DMS79 treated with DMSO at 0.1 percent for 48 hours (cell line): Measurements from ENCODE around the gene ELOVL5.
"Not testable (repeated sequence)": the region's sequence is repeated elsewhere in the genome, so short reads cannot be mapped to it uniquely, and the experiment has no call there.

Source experiments
- DNase-seq: peaks from one replicate; lab custom pipeline; 2025; lab: John Stamatoyannopoulos, UW

ELOVL5 gene

GRCh38 chr6:53304953-53305352 lies 43.8 kb downstream of the ELOVL5 start:
- DNase-seq, result not testable (repeated sequence)

- no peak for DNase-seq
Observed at GRCh38 chr6:53302678-53303360, 45.9 kb downstream of the ELOVL5 start.

- DNase-seq, result no peak
Observed at GRCh38 chr6:53301801-53302537, 46.8 kb downstream of the ELOVL5 start.

GRCh38 chr6:53300656-53301551 lies 47.8 kb downstream of the ELOVL5 start:
- DNase-seq, result no peak

- DNase-seq, result no peak
Observed at GRCh38 chr6:53299331-53300005, 49.3 kb downstream of the ELOVL5 start.

- DNase-seq, result no peak
Observed at GRCh38 chr6:53297004-53297403, 51.7 kb downstream of the ELOVL5 start.

GRCh38 chr6:53295176-53295575 lies 53.6 kb downstream of the ELOVL5 start:
- no peak for DNase-seq

GRCh38 chr6:53294611-53295010 lies 54.1 kb downstream of the ELOVL5 start:
- DNase-seq, result no peak

- no peak for DNase-seq
Observed at GRCh38 chr6:53294095-53294494, 54.7 kb downstream of the ELOVL5 start.

GRCh38 chr6:53293691-53294090 lies 55.1 kb downstream of the ELOVL5 start:
- no peak for DNase-seq

GRCh38 chr6:53290537-53291510 lies 57.9 kb downstream of the ELOVL5 start:
- DNase-seq, result no peak

GRCh38 chr6:53287336-53288225 lies 61.2 kb downstream of the ELOVL5 start:
- DNase-seq, result no peak

GRCh38 chr6:53284901-53285300 lies 63.8 kb downstream of the ELOVL5 start:
- DNase-seq, result no peak

GRCh38 chr6:53282741-53283140 lies 66.0 kb downstream of the ELOVL5 start:
- no peak for DNase-seq

GRCh38 chr6:53282234-53282633 lies 66.5 kb downstream of the ELOVL5 start:
- DNase-seq, result no peak

GRCh38 chr6:53281518-53282215 lies 67.1 kb downstream of the ELOVL5 start:
- DNase-seq, result no peak

- no peak for DNase-seq
Observed at GRCh38 chr6:53280207-53280606, 68.5 kb downstream of the ELOVL5 start.

GRCh38 chr6:53279293-53279692 lies 69.5 kb downstream of the ELOVL5 start:
- DNase-seq, result no peak

- DNase-seq, result no peak
Observed at GRCh38 chr6:53273370-53273769, 75.4 kb downstream of the ELOVL5 start.
